ENCODE results near the gene SLC6A6. TPM values are rescaled to one million over a fixed set of nuclear protein-coding genes. Genes with fewer than 3 reads are reported as not detected.

SLC6A6 gene
- total and polyA plus RNA-seq, 10 of the 15 experiments (the other 5 are each of a cell fraction or from before 2014, with no cell fraction given), result 5.6 to 47.0 (median 20.2) TPM

DNA sequence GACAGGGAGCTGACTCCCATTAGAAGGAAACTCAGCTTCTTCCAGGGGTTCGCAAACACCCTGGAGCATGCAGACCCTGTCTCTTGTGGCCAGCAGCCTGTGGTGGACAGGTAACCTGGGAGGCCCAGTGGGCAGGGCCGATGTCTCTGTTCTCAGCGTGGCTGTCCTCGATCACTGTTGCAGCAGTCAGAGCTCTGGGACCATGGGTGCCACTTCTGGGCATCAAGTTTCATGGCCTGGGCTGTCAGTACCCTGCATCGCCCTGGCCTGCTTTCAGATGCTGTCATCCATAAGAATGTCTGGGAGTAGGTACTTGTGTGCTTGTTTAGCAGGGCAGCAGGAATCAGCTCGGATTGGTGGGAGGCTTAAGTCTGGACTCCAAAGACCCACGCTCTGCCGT is 54.4 kb downstream of the SLC6A6 start:
- H3K36me3 ChIP-seq (ENCODE audit: control insufficient read depth in 2 of 2, insufficient read depth in 2 of 2, low read length in 1 of 2), result peaks cover 8 to 21% of the 10 kb centered on the region in 2 experiments; a peak in 3 of 4 replicates
- no peak overlapping the region for H3K4me2 ChIP-seq (ENCODE audit: control insufficient read depth, insufficient read depth)
- no peak for ATAC-seq
- H3K9me3 ChIP-seq (replicated peaks; ENCODE audit: control insufficient read depth, insufficient read depth, low read length), result no peaks in the 10 kb centered on the region
- ChIA-PET SMC1A (ENCODE audit: uncharacterized antibody, unreplicated experiment) (interaction anchor here (2.0 kb wide), 1 partner anchor 11 kb away, joined by 9 read pairs; no protein-coding TSS in a partner anchor), CTCF (interaction anchor here (0.6 to 1.5 kb wide), 7 partner anchors 8 to 253 kb away, joined by 3 to 7 read pairs (median 3); no protein-coding TSS in a partner anchor), RAD21 (ENCODE audit: unreplicated experiment) (interaction anchor here (1.3 to 1.8 kb wide), 3 partner anchors 11 to 54 kb away, joined by 4 read pairs; partner anchors contain the start of gene SLC6A6), POLR2A (no interaction called here)
- 97% methylated on average over 8 of the region's 8 CpGs for WGBS (ENCODE audit: insufficient coverage, insufficient replicate concordance, low lambda C conversion rate, missing lambda C conversion rate)
- no peak overlapping the region for H3K9ac ChIP-seq (ENCODE audit: control insufficient read depth, insufficient read depth, low read length)
- H3K4me3 ChIP-seq, result no peak overlapping the region
- no peaks in the 10 kb centered on the region for H4K20me1 ChIP-seq (ENCODE audit: control insufficient read depth, insufficient read depth)
- no TSS peak for BruUV-seq (replicated peaks)
- no peak for DNase-seq (ENCODE audit: low read depth, low spot score)
- FAIRE-seq, result no peak
- intact Hi-C loops (cut with micrococcal nuclease; ENCODE audit: unreplicated experiment), result no loop called here
- in situ Hi-C loops (cut with MboI), result no loop called here
- H3K27me3 ChIP-seq (replicated peaks in 1 of 2; ENCODE audit: control insufficient read depth in 2 of 2, insufficient read depth in 2 of 2, low read length in 1 of 2), result no peaks in the 10 kb centered on the region
- H2AFZ ChIP-seq (ENCODE audit: control insufficient read depth, low read depth, low read length), result no peak overlapping the region
- no peaks in the 10 kb centered on the region for H3K4me1 ChIP-seq (ENCODE audit: control insufficient read depth, insufficient read depth, low read length)
- H3K79me2 ChIP-seq (ENCODE audit: control insufficient read depth, insufficient read depth, low read length), result no peaks in the 10 kb centered on the region
- H3K27ac ChIP-seq (ENCODE audit: control insufficient read depth, insufficient read depth), result no peak overlapping the region
- TF ChIP-seq IRF5 (IDR thresholded peaks at IDR 0.05; ENCODE audit: borderline replicate concordance) (no peak), NR2F1 (conservative IDR thresholded peaks at IDR 0.05) (no peak), RCOR1 (conservative IDR thresholded peaks at IDR 0.05; ENCODE audit: low read depth, low read length) (no peak), FOXK2 (IDR thresholded peaks at IDR 0.05) (no peak), MYC (IDR thresholded peaks at IDR 0.05; ENCODE audit: insufficient read depth, insufficient read length, insufficient replicate concordance, low read length, severe bottlenecking) (no peak), ZNF687 (IDR thresholded peaks at IDR 0.05) (no peak), BHLHE40 (IDR thresholded peaks at IDR 0.05; ENCODE audit: borderline replicate concordance in 1 of 2, low read depth in 2 of 2, low read length in 1 of 2) (no peak), SIN3A (IDR thresholded peaks at IDR 0.05; ENCODE audit: low read depth, low read length) (no peak), CHD2 (IDR thresholded peaks at IDR 0.05; ENCODE audit: borderline replicate concordance, low read depth, low read length) (no peak), MTA2 (IDR thresholded peaks at IDR 0.05; ENCODE audit: low read depth) (no peak), ZNF274 (IDR thresholded peaks at IDR 0.05; ENCODE audit: insufficient read depth, insufficient read length) (no peak), RB1 (IDR thresholded peaks at IDR 0.05; ENCODE audit: borderline replicate concordance) (no peak), KAT2A (conservative IDR thresholded peaks at IDR 0.05; ENCODE audit: control insufficient read depth, low read depth, low read length) (no peak), RELA (IDR thresholded peaks at IDR 0.05; ENCODE audit: borderline replicate concordance, partially characterized antibody) (no peak), TAF1 (IDR thresholded peaks at IDR 0.05; ENCODE audit: borderline replicate concordance, low read depth, low read length) (no peak)
- TF ChIP-seq, protein P1, sequence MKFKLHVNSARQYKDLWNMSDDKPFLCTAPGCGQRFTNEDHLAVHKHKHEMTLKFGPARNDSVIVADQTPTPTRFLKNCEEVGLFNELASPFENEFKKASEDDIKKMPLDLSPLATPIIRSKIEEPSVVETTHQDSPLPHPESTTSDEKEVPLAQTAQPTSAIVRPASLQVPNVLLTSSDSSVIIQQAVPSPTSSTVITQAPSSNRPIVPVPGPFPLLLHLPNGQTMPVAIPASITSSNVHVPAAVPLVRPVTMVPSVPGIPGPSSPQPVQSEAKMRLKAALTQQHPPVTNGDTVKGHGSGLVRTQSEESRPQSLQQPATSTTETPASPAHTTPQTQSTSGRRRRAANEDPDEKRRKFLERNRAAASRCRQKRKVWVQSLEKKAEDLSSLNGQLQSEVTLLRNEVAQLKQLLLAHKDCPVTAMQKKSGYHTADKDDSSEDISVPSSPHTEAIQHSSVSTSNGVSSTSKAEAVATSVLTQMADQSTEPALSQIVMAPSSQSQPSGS (IDR thresholded peaks at IDR 0.05; ENCODE audit: low read length), result no peak

Data from GM12878 (cell line).